Measurements from ENCODE around the gene DTNB.
"Not testable (repeated sequence)": the region's sequence is repeated elsewhere in the genome, so short reads cannot be mapped to it uniquely, and the experiment has no call there.

DTNB gene

GRCh38 chr2:25411753-25412152 lies 261.6 kb downstream of the DTNB start:
- H3K4me3 ChIP-seq (ENCODE audit: low read depth, low read length) = no peak overlapping the region
- DNase-seq (ENCODE audit: low read depth) = no peak

DNA sequence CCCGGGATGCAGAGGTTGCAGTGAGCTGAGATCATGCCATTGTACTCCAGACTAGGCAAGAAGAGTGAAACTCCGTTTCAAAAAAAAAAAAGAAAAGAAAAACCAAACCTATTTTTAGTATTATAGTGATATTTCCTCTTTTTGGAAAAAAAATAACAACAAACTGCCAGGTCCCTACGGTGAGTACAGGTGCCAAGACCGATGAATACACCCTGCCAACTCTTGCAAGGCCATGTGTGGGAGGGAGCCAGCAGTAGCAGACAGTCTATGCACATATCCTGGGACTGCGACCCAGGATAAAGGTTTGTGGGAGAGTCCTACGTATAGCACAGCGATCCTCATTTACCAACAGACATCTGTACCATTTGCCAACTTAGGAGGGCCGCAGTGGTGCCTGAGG lies 262.1 kb downstream of the DTNB start:
- H3K4me3 ChIP-seq (ENCODE audit: low read depth, low read length) = no peak overlapping the region
- DNase-seq (ENCODE audit: low read depth) = no peak

DNA sequence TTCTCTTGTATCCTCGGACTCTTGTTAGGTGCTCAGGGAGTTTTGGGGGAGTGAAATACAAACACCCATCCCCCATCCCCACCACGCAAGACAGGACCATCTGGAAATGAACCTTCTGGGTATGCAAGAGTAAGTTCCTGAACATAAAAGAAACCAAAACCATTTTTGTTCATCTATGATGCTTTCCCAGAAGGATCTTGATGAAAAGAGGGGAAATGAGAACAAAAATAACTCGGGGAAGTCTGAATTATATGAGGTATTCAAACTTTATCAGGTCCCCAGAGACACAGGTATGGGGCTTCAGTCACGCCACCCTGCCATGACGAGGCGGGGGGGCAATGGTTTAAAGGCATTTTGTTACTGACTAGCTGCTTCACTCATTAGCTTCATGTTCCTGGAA lies 263.0 kb downstream of the DTNB start:
- H3K4me3 ChIP-seq (ENCODE audit: low read depth, low read length) = no peak overlapping the region
- DNase-seq (ENCODE audit: low read depth) = no peak

DNA sequence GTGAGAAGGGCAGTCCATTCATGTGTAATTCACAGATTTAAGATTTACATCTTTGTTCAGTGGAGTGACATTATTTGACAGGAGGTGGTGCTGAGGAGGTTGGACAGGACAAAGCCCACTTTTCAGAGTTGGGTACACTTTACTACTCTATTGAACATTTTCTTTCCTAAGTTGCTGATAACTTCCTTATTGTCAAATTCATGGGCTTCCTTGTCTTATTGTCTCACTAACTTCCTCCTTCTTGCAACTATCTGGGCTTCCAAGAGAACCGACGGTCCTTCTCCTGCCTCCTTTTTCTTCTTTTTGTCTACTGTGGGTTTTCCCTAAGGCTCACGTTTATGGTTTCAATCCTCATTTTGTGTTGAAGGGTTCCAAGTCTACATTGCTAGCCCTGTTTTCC lies 263.9 kb downstream of the DTNB start:
- DNase-seq (ENCODE audit: low read depth) = no peak
- no peak overlapping the region for H3K4me3 ChIP-seq (ENCODE audit: low read depth, low read length)

DNA sequence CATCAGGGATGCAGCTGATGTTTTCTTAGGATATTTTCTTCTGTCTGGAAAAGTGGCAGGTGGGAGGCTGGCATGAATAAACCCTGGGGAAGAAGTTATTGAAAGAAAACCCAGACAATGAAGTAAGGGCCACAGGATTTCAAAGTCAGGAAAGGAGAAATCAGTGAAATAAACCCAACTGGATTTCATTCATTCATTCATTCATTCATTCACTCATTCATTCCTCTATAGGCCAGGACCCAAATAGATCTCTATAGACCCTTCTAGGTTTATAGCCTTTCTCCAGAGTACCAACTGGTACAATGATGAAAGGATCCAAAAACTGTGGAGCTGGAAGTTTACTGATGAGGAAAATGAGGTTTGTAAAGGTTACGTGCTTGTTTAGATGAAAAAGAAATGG lies 264.3 kb downstream of the DTNB start:
- DNase-seq (ENCODE audit: low read depth) = no peak
- no peak overlapping the region for H3K4me3 ChIP-seq (ENCODE audit: low read depth, low read length)

GRCh38 chr2:25405611-25406295 lies 267.6 kb downstream of the DTNB start:
- DNase-seq (ENCODE audit: low read depth) = no peak
- H3K4me3 ChIP-seq (ENCODE audit: low read depth, low read length) = no peak overlapping the region

- not testable (repeated sequence) for H3K4me3 ChIP-seq (ENCODE audit: low read depth, low read length); DNase-seq (ENCODE audit: low read depth)
Observed at GRCh38 chr2:25403120-25403760, 270.1 kb downstream of the DTNB start.

DNA sequence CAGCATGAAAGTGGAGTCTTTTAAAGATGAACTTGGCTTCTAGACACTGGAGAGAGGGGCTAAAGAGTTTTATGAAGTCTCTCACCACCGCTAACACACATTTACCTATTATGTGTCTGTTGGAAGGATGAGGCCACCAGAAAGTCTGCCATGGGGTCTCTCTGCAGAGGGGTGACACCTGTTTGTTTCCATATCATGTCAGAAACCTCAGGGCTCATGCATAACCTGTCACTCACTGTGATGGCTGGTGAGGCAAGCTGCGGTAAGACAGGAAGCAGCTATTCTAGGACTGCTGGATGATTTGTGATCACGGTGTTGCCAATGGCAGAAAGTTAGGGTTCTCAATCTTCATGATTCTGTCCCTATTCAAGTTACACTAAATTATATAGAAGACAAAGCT lies 270.9 kb downstream of the DTNB start:
- no peak for DNase-seq (ENCODE audit: low read depth)
- no peak overlapping the region for H3K4me3 ChIP-seq (ENCODE audit: low read depth, low read length)

DNA sequence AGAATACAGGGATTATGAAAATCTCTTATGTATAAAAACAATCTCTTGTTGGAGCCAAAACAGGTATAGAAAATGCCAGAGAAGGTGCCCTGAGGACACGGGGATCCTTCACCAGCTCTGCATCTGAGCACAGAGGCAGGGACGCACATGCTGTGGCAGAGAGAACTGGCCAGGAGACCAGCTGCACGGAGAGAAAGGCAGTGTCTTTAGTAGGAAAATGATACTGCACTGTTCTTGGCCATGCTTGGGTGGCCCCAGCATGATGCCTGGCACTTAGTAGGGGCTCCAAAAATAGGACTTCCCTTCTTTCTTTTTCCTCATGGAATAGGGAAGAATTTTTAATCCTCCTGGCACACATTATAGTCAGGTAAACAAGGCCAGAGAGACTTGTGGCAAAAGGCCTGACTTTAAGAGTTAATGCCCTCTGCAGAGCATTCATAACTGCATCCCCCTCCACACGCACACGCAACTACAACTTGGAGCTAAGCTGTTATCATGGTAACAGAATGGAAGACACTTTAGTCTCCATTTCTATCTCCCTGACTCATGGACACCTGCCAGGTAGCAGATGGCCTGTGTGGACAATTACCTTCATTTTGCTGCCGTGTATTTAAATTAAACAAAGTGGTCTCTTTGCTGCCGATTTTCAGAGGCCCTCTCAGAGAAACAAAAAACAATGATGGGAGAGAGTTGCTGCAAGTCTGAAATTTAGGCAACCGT lies 271.9 kb downstream of the DTNB start:
- no peak overlapping the region for H3K4me3 ChIP-seq (ENCODE audit: low read depth, low read length)

DNA sequence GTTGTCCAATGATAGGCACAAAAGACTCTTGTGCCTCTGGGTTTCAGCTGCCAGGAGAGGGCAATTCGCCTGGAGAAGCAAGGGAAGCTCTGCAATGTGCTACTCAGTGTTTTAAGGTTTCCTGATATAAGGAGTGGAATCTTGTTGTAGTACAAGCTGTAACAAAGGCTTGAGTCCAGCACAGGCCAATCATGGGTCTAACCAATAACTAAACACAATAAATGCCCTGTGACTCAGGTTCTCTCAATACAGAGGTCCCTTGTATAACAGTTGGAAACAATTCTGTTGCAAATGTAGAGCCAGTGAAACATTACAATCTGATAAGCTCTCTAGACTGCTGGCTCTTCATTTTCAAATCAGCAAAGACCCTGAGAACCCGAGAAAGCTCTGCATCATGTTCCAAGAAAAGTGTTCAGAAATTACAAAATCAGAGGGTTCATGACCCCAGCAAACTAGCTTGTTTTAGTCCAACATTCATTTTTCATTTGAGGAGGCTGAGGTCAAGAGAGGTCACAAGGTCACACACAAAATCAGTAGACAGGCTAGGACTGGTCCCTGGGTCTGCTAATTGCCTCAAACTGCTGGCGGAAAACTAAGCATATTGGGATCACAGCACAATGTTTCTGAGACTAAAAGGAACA lies 272.7 kb downstream of the DTNB start:
- H3K4me3 ChIP-seq (ENCODE audit: low read depth, low read length) = no peak overlapping the region
- DNase-seq (ENCODE audit: low read depth) = no peak

More for the DNA sequence above, 271.9 kb downstream of the DTNB start:
- no peak for DNase-seq (ENCODE audit: low read depth)

- DNase-seq (ENCODE audit: low read depth) = no peak
- no peak overlapping the region for H3K4me3 ChIP-seq (ENCODE audit: low read depth, low read length)
Observed at GRCh38 chr2:25400169-25400568, 273.2 kb downstream of the DTNB start.

- H3K4me3 ChIP-seq (ENCODE audit: low read depth, low read length) = no peak overlapping the region
- no peak for DNase-seq (ENCODE audit: low read depth)
Observed at GRCh38 chr2:25398534-25398933, 274.8 kb downstream of the DTNB start.

DNA sequence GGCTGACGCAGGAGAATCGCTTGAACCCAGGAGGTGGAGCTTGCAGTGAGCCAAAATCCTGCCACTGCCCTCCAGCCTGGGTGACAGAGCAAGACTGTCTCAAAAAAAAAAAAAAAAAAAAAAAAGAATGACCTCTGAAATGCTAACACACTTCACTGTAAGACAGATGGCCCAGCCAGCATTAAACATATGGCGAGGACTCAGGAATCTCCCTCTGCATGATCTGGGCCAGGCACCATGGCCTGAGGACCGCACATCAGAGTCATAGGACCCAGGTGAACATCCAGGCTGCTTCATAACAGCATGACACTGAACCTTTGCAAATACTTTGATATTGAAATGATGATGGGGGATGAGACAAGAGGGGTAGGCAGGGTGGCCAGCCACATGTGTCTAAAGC lies 275.6 kb downstream of the DTNB start:
- no peak overlapping the region for H3K4me3 ChIP-seq (ENCODE audit: low read depth, low read length)
- DNase-seq (ENCODE audit: low read depth) = no peak

DNA sequence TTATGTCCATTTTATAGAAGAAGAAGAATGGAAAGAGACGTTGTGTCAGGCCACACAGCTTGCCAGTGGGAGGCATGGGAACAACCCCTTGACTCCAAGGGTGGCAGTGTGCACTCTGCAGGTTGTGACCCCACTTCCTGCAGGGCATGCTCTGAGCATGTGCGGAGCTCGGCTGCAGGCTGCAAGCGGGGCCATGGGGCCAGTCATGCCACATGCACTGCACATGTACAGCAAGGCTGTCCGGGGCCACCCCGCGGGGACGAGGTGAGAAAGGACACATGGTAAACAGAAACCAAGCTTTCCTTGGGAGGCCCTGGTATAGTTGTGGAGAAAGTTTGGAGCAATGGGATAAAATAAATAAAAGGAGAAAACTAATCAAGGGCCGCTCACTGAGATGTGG lies 284.2 kb downstream of the DTNB start:
- DNase-seq (ENCODE audit: low read depth) = no peak
- H3K4me3 ChIP-seq (ENCODE audit: low read depth, low read length) = no peak overlapping the region

- no peak overlapping the region for H3K4me3 ChIP-seq (ENCODE audit: low read depth, low read length)
- no peak for DNase-seq (ENCODE audit: low read depth)
Observed at GRCh38 chr2:25388491-25388890, 284.9 kb downstream of the DTNB start.

GRCh38 chr2:25387876-25388449 lies 285.4 kb downstream of the DTNB start:
- no peak overlapping the region for H3K4me3 ChIP-seq (ENCODE audit: low read depth, low read length)
- no peak for DNase-seq (ENCODE audit: low read depth)

- no peak overlapping the region for H3K4me3 ChIP-seq (ENCODE audit: low read depth, low read length)
- DNase-seq (ENCODE audit: low read depth) = no peak
Observed at GRCh38 chr2:25386971-25387875, 286.2 kb downstream of the DTNB start.

DNA sequence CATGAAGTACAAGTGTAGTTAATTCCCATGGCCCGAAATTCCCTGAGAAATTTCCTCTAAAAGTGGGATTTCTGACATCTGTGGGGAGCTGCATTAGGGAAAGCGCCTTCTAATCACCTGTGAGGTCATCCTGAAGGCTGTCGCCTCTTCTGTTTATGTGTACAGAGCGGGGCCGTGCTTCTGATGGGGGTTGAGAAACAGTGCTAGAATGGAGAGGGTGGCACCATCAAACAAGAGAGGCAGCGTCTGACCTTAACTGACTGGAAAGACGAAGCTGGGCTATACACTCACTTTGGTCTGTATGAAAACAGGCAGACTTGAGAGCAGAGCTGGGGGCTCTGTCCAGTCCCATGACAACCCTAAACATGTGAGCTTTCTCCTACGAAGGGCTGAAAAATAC lies 287.5 kb downstream of the DTNB start:
- no peak for DNase-seq (ENCODE audit: low read depth)
- H3K4me3 ChIP-seq (ENCODE audit: low read depth, low read length) = no peak overlapping the region

GRCh38 chr2:25383806-25384205 lies 289.6 kb downstream of the DTNB start:
- DNase-seq (ENCODE audit: low read depth) = no peak
- H3K4me3 ChIP-seq (ENCODE audit: low read depth, low read length) = no peak overlapping the region

All from skeletal muscle cell (primary cell).